Endothelial cell of hepatic sinusoid (primary cell): Measurements from ENCODE around the gene PTCD2.

Experiments used
- in situ Hi-C: cut with HindIII; loops from 2 replicates; pipeline ENCODE4 v1.10.0; 2017; ENCODE audit warnings: low sequenced_read_pairs

PTCD2 gene

GRCh38 chr5:72319976-72320752 is at the start of gene PTCD2, which contains the start of gene MRPS27:
PTCD2 (plus strand) TSS chr5:72320373; CDS start chr5:72320383, 10 bp downstream.
MRPS27 (minus strand) TSS chr5:72320240; CDS start chr5:72320221, 19 bp downstream.
- in situ Hi-C loops = no loop called here

- in situ Hi-C loops = no loop called here
Observed at GRCh38 chr5:72271702-72272101, 48.5 kb upstream of the PTCD2 start.

- in situ Hi-C loops = no loop called here
Observed at GRCh38 chr5:72272398-72272797, 47.8 kb upstream of the PTCD2 start.

GRCh38 chr5:72273547-72273946 is 46.6 kb upstream of the PTCD2 start:
- in situ Hi-C loops = no loop called here

GRCh38 chr5:72276219-72276752 is 43.9 kb upstream of the PTCD2 start:
- in situ Hi-C loops = no loop called here

- in situ Hi-C loops = loop anchor here (5.0 kb wide), 1 partner anchor 33 kb away; no protein-coding TSS in a partner anchor
Observed at GRCh38 chr5:72280581-72281069, 39.5 kb upstream of the PTCD2 start.

- in situ Hi-C loops = loop anchor here (5.0 kb wide), 1 partner anchor 34 kb away; no protein-coding TSS in a partner anchor
Observed at GRCh38 chr5:72281430-72281763, 38.8 kb upstream of the PTCD2 start.

- in situ Hi-C loops = loop anchor here (5.0 kb wide), 1 partner anchor 35 kb away; no protein-coding TSS in a partner anchor
Observed at GRCh38 chr5:72281764-72282499, 38.2 kb upstream of the PTCD2 start.

- in situ Hi-C loops = loop anchor here (5.0 kb wide), 1 partner anchor 36 kb away; no protein-coding TSS in a partner anchor
Observed at GRCh38 chr5:72282878-72283277, 37.3 kb upstream of the PTCD2 start.

- in situ Hi-C loops = loop anchor here (5.0 kb wide), 1 partner anchor 36 kb away; no protein-coding TSS in a partner anchor
Observed at GRCh38 chr5:72283358-72283757, 36.8 kb upstream of the PTCD2 start.

GRCh38 chr5:72284559-72285423 is 35.4 kb upstream of the PTCD2 start:
- in situ Hi-C loops = loop anchor here (5.0 kb wide), 1 partner anchor 37 kb away; no protein-coding TSS in a partner anchor

- in situ Hi-C loops = no loop called here
Observed at GRCh38 chr5:72285424-72285821, 34.8 kb upstream of the PTCD2 start.

GRCh38 chr5:72286798-72287197 is 33.4 kb upstream of the PTCD2 start:
- in situ Hi-C loops = no loop called here

- in situ Hi-C loops = no loop called here
Observed at GRCh38 chr5:72288924-72289323, 31.2 kb upstream of the PTCD2 start.

GRCh38 chr5:72290356-72291133 is 29.6 kb upstream of the PTCD2 start:
- in situ Hi-C loops = no loop called here

GRCh38 chr5:72291601-72292000 is 28.6 kb upstream of the PTCD2 start:
- in situ Hi-C loops = no loop called here

GRCh38 chr5:72292411-72292810 is 27.8 kb upstream of the PTCD2 start:
- in situ Hi-C loops = no loop called here

- in situ Hi-C loops = no loop called here
Observed at GRCh38 chr5:72293495-72294055, 26.6 kb upstream of the PTCD2 start.

- in situ Hi-C loops = no loop called here
Observed at GRCh38 chr5:72294473-72294872, 25.7 kb upstream of the PTCD2 start.
